Astrocyte (in vitro differentiated cells and primary cell): ENCODE measurements around the gene PDS5A. TPM values are rescaled to one million over a fixed set of nuclear protein-coding genes. Genes with fewer than 3 reads are reported as not detected.

Source experiments
- DNase-seq: peaks from one replicate; pipeline ENCODE4 v3.0.0-alpha.2; 2010; ENCODE audit warnings: low read depth
- FAIRE-seq: peaks from 2 replicates; lab custom pipeline; 2011; peaks lifted over from hg19 to GRCh38; lab: Jason Lieb, UNC
- H2AFZ ChIP-seq: 2 replicates; pipeline ENCODE4 v1.6.0; 2012; ENCODE audit warnings: low read depth, low read length, inconsistent platforms
- H3K27ac ChIP-seq: 2 replicates; pipeline ENCODE4 v1.5.1; 2011; ENCODE audit warnings: low read depth, low read length, inconsistent platforms
- H3K27me3 ChIP-seq: 2 replicates; pipeline ENCODE4 v1.6.0; 2011; ENCODE audit warnings: low read length, inconsistent platforms; ENCODE audit not compliant: insufficient read depth
- H3K36me3 ChIP-seq: 2 replicates; pipeline ENCODE4 v1.5.1; 2011; ENCODE audit warnings: low read length, inconsistent platforms; ENCODE audit not compliant: insufficient read depth
- H3K4me1 ChIP-seq: 2 replicates; pipeline ENCODE4 v1.5.1; 2011; ENCODE audit warnings: low read length, inconsistent platforms; ENCODE audit not compliant: insufficient read depth
- H3K4me2 ChIP-seq: 2 replicates; pipeline ENCODE4 v1.6.0; 2012; ENCODE audit warnings: low read length, inconsistent platforms
- H3K4me3 ChIP-seq: 2 replicates; pipeline ENCODE4 v1.5.1; 2011; ENCODE audit warnings: low read depth, mild to moderate bottlenecking, low read length, inconsistent platforms; ENCODE audit not compliant: insufficient read depth
- H3K79me2 ChIP-seq: 2 replicates; pipeline ENCODE4 v1.6.0; 2012; ENCODE audit warnings: mild to moderate bottlenecking, low read length, inconsistent platforms; ENCODE audit not compliant: insufficient read depth
- H3K9ac ChIP-seq: 2 replicates; pipeline ENCODE4 v1.6.0; 2012; ENCODE audit warnings: mild to moderate bottlenecking, low read length, inconsistent platforms
- H3K9me3 ChIP-seq: 2 replicates; pipeline ENCODE4 v1.5.1; 2012; ENCODE audit warnings: low read depth, mild to moderate bottlenecking, low read length, inconsistent platforms; ENCODE audit not compliant: insufficient read depth
- H4K20me1 ChIP-seq: 2 replicates; pipeline ENCODE4 v1.6.0; 2012; ENCODE audit warnings: low read length, inconsistent platforms; ENCODE audit not compliant: insufficient read depth
- H3K27ac Mint-ChIP-seq: one replicate; pipeline ENCODE4 v1.8.0; 2021; ENCODE audit warnings: mild to moderate bottlenecking, mixed read lengths; ENCODE audit not compliant: unreplicated experiment
- H3K27me3 Mint-ChIP-seq: one replicate; pipeline ENCODE4 v1.8.0; 2021; ENCODE audit warnings: low read depth, mixed read lengths; ENCODE audit not compliant: unreplicated experiment
- H3K36me3 Mint-ChIP-seq: one replicate; pipeline ENCODE4 v1.8.0; 2021; ENCODE audit warnings: low read depth, mixed read lengths; ENCODE audit not compliant: unreplicated experiment
- H3K4me1 Mint-ChIP-seq: one replicate; pipeline ENCODE4 v1.8.0; 2021; ENCODE audit warnings: low read depth, mixed read lengths; ENCODE audit not compliant: unreplicated experiment
- H3K4me3 Mint-ChIP-seq: one replicate; pipeline ENCODE4 v1.8.0; 2021; ENCODE audit warnings: mild to moderate bottlenecking, moderate library complexity, mixed read lengths; ENCODE audit not compliant: unreplicated experiment
- H3K9me3 Mint-ChIP-seq: one replicate; pipeline ENCODE4 v1.8.0; 2021; ENCODE audit warnings: mild to moderate bottlenecking, mixed read lengths; ENCODE audit not compliant: unreplicated experiment
- CTCF ChIP-seq: IDR thresholded peaks from 2 replicates; pipeline ENCODE4 v1.5.1; 2011; ENCODE audit warnings: low read depth, mild to moderate bottlenecking, inconsistent platforms, low read length, moderate library complexity; ENCODE audit not compliant: insufficient read depth
- EZH2 ChIP-seq: IDR thresholded peaks from 2 replicates; pipeline ENCODE4 v1.6.1; 2012; ENCODE audit warnings: mild to moderate bottlenecking, low read length, inconsistent platforms; ENCODE audit not compliant: insufficient read depth
- total RNA-seq: library from RNA; stranded (reverse); gene quantifications from 2 replicates; pipeline ENCODE4 v1.2.1, GENCODE V29; 2021

Gene PDS5A
- total RNA-seq, 1 donor from 2014 or later: 55.9 TPM

- Histone ChIP-seq H3K4me2 (no peak overlapping the region), H4K20me1 (no peaks in the 10 kb centered on the region), H3K27ac (no peak overlapping the region), H3K79me2 (no peaks in the 10 kb centered on the region), H3K36me3 (peaks cover 33% of the 10 kb centered on the region), H2AFZ (no peak overlapping the region), H3K27me3 (no peaks in the 10 kb centered on the region), H3K9me3 (no peaks in the 10 kb centered on the region), H3K4me3 (no peak overlapping the region), H3K4me1 (no peaks in the 10 kb centered on the region), H3K9ac (no peak overlapping the region)
- DNase-seq (no peak), FAIRE-seq (no peak)
- TF ChIP-seq CTCF: no peak
- TF ChIP-seq EZH2: no peak
- H3K27me3 Mint-ChIP-seq: no peaks in the 10 kb centered on the region
- peaks cover 5% of the 10 kb centered on the region for H3K4me1 Mint-ChIP-seq
- peaks cover 13% of the 10 kb centered on the region for H3K36me3 Mint-ChIP-seq
- no peak overlapping the region for H3K27ac Mint-ChIP-seq
- H3K9me3 Mint-ChIP-seq: no peaks in the 10 kb centered on the region
- H3K4me3 Mint-ChIP-seq: no peak overlapping the region
Measured at GRCh38 chr4:39892988-39893692, 84.6 kb downstream of the PDS5A start.

GRCh38 chr4:39889226-39889625 lies 88.5 kb downstream of the PDS5A start:
- no peak overlapping the region for H3K9ac ChIP-seq
- H3K27me3 Mint-ChIP-seq: no peaks in the 10 kb centered on the region
- H3K4me3 ChIP-seq: no peak overlapping the region
- no peak overlapping the region for H3K4me2 ChIP-seq
- no peaks in the 10 kb centered on the region for H3K9me3 Mint-ChIP-seq
- TF ChIP-seq CTCF: no peak
- TF ChIP-seq EZH2: no peak
- no peaks in the 10 kb centered on the region for H3K9me3 ChIP-seq
- FAIRE-seq (no peak), DNase-seq (no peak)
- peaks cover 10% of the 10 kb centered on the region for H3K4me1 Mint-ChIP-seq
- no peak overlapping the region for H2AFZ ChIP-seq
- no peak overlapping the region for H3K27ac ChIP-seq
- no peaks in the 10 kb centered on the region for H3K27me3 ChIP-seq
- H3K79me2 ChIP-seq: no peaks in the 10 kb centered on the region
- H3K4me3 Mint-ChIP-seq: no peak overlapping the region
- H3K36me3 Mint-ChIP-seq: peaks cover 30% of the 10 kb centered on the region
- H3K4me1 ChIP-seq: no peaks in the 10 kb centered on the region
- no peak overlapping the region for H3K27ac Mint-ChIP-seq
- peaks cover 19% of the 10 kb centered on the region for H3K36me3 ChIP-seq
- H4K20me1 ChIP-seq: no peaks in the 10 kb centered on the region

- DNase-seq (no peak), FAIRE-seq (peak; percentile 63)
- no peak overlapping the region for H3K27ac ChIP-seq
- no peak overlapping the region for H2AFZ ChIP-seq
- H4K20me1 ChIP-seq: no peaks in the 10 kb centered on the region
- Mint-ChIP-seq H3K4me1 (peaks cover 13% of the 10 kb centered on the region), H3K36me3 (peaks cover 31% of the 10 kb centered on the region), H3K4me3 (no peak overlapping the region), H3K9me3 (no peaks in the 10 kb centered on the region), H3K27ac (no peak overlapping the region), H3K27me3 (no peaks in the 10 kb centered on the region)
- no peaks in the 10 kb centered on the region for H3K9me3 ChIP-seq
- H3K9ac ChIP-seq: no peak overlapping the region
- no peak for TF ChIP-seq CTCF
- TF ChIP-seq EZH2: no peak
- H3K36me3 ChIP-seq: peaks cover 15% of the 10 kb centered on the region
- H3K27me3 ChIP-seq: no peaks in the 10 kb centered on the region
- no peak overlapping the region for H3K4me2 ChIP-seq
- no peak overlapping the region for H3K4me3 ChIP-seq
- H3K79me2 ChIP-seq: no peaks in the 10 kb centered on the region
- H3K4me1 ChIP-seq: no peaks in the 10 kb centered on the region
Measured at GRCh38 chr4:39888541-39888940, 89.2 kb downstream of the PDS5A start.
